NCI-H1105 (cell line): ENCODE results near the gene ACHE.
A peak's percentile ranks its signal among the peaks of the same experiment; 100 is the strongest.
"Not testable (repeated sequence)": the region's sequence is repeated elsewhere in the genome, so short reads cannot be mapped to it uniquely, and the experiment has no call there.

Experiments used
- DNase-seq: peaks from one replicate; lab custom pipeline; 2025; lab: John Stamatoyannopoulos, UW

ACHE gene

DNA sequence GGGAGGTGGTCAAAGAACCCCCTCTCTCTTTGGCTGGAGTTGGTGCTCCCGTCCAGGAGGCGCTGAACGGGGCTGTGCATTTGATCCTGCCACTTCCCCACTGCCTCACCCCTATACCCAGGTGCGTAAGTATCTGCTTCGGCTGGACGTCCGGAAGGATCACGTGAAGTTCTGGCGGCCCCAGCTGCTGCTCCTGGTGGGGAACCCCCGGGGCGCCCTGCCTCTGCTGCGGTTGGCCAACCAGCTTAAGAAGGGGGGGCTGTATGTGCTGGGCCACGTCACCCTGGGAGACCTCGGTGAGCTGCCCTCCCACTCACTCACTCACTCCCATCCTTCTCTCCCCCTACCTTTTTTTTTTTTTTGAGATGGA, 34.1 kb downstream of the ACHE start:
- DNase-seq, result no peak

DNA sequence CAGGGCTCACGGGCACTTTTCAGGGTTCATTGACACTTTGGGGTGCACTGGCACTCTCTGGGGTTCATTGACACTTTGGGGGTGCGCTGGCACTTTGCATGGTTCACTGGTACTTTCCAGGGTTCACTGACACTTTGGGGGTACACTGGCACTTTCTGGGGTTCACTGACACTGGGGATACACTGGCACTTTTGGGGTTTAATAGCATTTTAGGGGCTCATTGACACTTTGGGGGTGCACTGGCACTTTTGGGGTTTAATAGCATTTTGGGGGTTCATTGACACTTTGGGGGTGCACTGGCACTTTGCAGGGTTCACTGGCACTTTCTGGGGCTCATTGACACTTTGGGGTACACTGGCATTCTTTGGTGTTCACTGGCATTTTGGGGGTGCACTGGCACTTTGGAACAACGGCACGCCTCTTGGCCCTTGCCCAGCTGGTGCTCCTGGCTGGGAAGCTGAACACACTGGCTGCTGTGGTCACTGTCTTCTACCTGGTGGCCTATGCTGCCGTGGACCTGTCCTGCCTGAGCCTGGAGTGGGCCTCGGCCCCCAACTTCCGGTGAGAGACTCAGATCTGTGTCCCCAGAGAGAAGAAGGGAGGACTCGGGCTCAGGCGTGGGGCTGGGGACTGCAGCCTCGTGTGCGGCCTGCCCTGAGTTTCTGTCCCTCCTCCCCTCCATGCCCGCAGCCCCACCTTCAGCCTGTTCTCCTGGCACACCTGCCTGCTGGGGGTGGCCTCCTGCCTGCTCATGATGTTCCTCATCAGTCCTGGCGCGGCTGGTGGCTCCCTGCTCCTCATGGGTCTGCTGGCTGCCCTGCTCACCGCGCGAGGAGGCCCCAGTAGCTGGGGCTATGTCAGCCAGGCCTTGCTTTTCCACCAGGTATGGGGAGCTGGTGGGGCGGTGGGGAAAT, 34.7 kb downstream of the ACHE start:
- DNase-seq, result no peak

- no peak for DNase-seq
Observed at GRCh38 chr7:100859856-100860255, 35.8 kb downstream of the ACHE start.

DNA sequence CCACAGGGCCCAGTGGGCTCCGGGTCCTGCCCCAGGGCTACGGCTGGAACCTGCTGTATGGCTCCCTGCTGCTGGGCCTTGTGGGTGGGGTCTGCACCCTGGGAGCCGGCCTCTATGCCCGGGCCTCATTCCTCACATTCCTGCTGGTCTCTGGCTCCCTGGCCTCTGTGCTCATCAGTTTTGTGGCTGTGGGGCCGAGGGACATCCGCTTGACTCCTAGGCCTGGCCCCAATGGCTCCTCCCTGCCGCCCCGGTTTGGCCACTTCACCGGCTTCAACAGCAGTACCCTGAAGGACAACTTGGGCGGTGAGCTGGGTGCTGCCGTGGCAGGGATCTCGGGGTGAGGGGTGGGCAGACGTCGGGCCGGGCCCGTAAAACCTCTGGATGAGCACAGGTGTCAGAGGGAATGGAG, 38.8 kb downstream of the ACHE start:
- DNase-seq, result no peak

DNA sequence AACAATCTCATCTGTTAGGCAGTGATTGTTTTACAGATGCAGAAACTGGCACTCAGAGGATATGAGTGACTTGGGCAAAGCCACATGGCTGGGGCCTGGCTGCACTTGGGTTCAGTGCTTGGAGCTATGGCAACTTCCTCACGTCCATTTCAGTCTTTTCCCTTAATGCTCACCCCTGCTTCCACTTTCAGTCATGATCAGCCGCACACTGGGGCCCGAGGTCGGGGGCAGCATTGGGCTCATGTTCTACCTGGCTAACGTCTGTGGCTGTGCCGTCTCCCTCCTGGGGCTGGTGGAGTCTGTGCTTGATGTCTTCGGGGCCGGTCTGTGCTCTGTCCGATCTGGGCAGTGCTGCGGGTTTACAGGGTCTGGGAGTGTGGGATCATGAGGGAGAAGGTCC, 40.2 kb downstream of the ACHE start:
- no peak for DNase-seq

DNA sequence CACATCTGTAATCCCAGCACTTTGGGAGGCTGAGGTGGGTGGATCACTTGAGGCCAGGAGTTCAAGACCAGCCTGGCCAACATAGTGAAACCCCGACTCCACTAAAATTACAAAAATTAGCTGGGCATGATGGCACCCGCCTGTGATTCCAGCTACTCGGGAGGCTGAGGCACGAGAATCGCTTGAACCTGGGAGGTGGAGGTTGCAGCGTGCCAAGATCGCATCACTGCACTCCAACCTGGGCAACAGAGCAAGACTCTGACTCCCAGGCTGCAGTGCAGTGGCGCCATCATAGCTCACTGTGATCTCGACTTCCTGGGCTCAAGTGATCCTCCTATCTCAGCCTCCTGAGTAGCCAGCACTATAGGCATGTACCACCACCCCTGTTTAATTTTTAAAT, 40.8 kb downstream of the ACHE start:
- not testable (repeated sequence) for DNase-seq

GRCh38 chr7:100854146-100854895, 41.4 kb downstream of the ACHE start:
- no peak for DNase-seq

GRCh38 chr7:100852048-100852872, 43.4 kb downstream of the ACHE start, which contains the start of gene SLC12A9:
Gene SLC12A9, plus strand, starts transcription at chr7:100852713. Its CDS starts 1,485 bp downstream, at chr7:100854198.
- peak; percentile 82 for DNase-seq

DNA sequence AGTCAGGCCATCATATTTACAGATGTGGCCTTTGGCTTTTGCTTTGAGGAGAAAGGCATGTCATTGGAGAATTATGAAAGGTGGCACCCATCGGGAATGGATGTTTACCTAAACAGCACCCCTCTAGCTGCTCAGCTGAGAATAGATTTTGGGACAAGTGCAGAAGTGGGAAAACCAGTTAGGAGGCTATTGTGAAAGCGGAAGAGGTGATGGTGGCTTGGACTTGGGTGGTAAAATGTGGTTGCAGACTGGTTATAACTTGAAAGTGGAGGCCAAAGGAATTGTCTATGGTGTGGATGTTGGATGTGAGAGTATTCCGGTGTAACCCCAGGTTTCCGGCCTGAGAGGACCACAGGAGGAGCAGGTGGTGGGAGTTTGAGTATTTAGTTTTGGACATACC, 48.3 kb downstream of the ACHE start:
- DNase-seq, result no peak

GRCh38 chr7:100840470-100841100, 55.1 kb downstream of the ACHE start:
- DNase-seq, result no peak
